WERI-Rb-1 (cell line): ENCODE data around the gene ZNF117.
"Not testable (repeated sequence)": the region's sequence is repeated elsewhere in the genome, so short reads cannot be mapped to it uniquely, and the experiment has no call there.

ENCODE experiments used
- DNase-seq: peaks from one replicate; pipeline ENCODE4 v3.0.0-alpha.2; 2020
- H3K27ac ChIP-seq: fragments of 250-450 bp; sonication (Bioruptor Pico); 2 replicates; pipeline ENCODE4 v1.5.1; 2020; ENCODE audit warnings: mild to moderate bottlenecking, moderate library complexity
- H3K27me3 ChIP-seq: fragments of 250-450 bp; sonication (Bioruptor Pico); 2 replicates; pipeline ENCODE4 v1.5.1; 2021; ENCODE audit warnings: mild to moderate bottlenecking, low read depth, moderate library complexity; ENCODE audit not compliant: insufficient read depth, severe bottlenecking
- H3K36me3 ChIP-seq: fragments of 250-450 bp; sonication (Bioruptor Pico); 2 replicates; pipeline ENCODE4 v1.5.1; 2020; ENCODE audit warnings: mild to moderate bottlenecking, moderate library complexity
- H3K4me3 ChIP-seq: 2 replicates; pipeline ENCODE4 v1.5.1; 2011; ENCODE audit warnings: low read depth, mild to moderate bottlenecking, control low read depth, low read length
- H3K9me3 ChIP-seq: fragments of 250-450 bp; sonication (Bioruptor Pico); 2 replicates; pipeline ENCODE4 v1.5.1; 2021; ENCODE audit warnings: mild to moderate bottlenecking, moderate library complexity; ENCODE audit not compliant: severe bottlenecking
- TF ChIP-seq, protein P1 (sequence below): IDR thresholded peaks from 2 replicates; pipeline ENCODE4 v1.5.1; 2011; ENCODE audit warnings: low read depth, mild to moderate bottlenecking, control low read depth, inconsistent platforms, low read length

ZNF117 gene

DNA sequence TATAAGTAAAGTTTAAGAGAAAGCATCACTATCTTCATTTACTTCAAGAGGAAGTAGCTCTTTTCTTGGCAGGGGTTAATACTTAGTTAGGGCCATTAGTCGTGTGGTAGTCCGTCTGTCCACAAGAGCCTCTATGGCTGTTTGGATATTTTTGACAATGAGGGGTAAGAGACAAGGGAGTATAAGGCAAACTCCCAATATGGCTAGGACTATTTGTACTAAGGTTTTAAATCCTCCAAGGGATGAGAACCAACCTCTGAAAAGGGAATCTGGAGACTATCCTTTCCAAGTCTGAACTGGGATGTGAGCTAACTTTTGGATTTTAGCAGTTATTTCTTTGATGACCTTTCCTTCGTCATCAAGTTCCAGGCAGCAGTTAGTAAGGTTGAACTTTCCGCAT, at the start of gene ZNF117:
TSS of gene ZNF117 (minus strand) at position 101 of the 400 bp plus-strand sequence.
- TF ChIP-seq, protein P1, sequence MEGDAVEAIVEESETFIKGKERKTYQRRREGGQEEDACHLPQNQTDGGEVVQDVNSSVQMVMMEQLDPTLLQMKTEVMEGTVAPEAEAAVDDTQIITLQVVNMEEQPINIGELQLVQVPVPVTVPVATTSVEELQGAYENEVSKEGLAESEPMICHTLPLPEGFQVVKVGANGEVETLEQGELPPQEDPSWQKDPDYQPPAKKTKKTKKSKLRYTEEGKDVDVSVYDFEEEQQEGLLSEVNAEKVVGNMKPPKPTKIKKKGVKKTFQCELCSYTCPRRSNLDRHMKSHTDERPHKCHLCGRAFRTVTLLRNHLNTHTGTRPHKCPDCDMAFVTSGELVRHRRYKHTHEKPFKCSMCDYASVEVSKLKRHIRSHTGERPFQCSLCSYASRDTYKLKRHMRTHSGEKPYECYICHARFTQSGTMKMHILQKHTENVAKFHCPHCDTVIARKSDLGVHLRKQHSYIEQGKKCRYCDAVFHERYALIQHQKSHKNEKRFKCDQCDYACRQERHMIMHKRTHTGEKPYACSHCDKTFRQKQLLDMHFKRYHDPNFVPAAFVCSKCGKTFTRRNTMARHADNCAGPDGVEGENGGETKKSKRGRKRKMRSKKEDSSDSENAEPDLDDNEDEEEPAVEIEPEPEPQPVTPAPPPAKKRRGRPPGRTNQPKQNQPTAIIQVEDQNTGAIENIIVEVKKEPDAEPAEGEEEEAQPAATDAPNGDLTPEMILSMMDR, result no peak
- peaks cover 2% of the 10 kb centered on the region for H3K9me3 ChIP-seq
- H3K36me3 ChIP-seq, result no peaks in the 10 kb centered on the region; the same call in 1 of the 2 replicates

DNA sequence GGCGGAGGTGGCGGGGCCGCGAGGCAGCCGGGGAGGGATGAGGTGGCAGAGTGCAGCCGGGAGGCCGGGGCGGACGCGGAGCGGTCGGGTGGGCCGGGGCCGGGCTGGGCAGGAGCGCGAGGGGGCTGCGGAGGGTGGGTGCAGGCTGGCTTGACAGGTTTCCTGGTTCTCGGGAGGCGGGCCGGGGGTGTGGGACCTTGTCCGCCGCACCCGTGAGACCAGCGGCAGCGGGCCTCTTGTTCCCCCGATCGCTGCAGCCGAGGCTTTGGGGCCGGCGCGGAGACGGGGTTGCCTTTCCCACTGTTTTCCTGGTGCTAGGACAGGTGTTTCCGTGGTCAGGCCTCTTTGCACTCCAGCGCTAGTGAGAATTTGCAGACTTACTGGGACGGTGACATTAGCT, 47.9 kb upstream of the ZNF117 start:
- not testable (repeated sequence) for H3K27me3 ChIP-seq, H3K9me3 ChIP-seq, H3K36me3 ChIP-seq
- peak; percentile 42 for DNase-seq
- peak overlapping the region; percentile 54; the same call in 1 of the 2 replicates for H3K27ac ChIP-seq
- peak overlapping the region; percentile 46 for H3K4me3 ChIP-seq

More for the DNA sequence above, at the start of gene ZNF117:
- Histone ChIP-seq H3K27ac (no peak within 1 kb of the TSS), H3K4me3 (no peak within 1 kb of the TSS), H3K27me3 (no peaks in the 10 kb centered on the region)
- no peak for DNase-seq

DNA sequence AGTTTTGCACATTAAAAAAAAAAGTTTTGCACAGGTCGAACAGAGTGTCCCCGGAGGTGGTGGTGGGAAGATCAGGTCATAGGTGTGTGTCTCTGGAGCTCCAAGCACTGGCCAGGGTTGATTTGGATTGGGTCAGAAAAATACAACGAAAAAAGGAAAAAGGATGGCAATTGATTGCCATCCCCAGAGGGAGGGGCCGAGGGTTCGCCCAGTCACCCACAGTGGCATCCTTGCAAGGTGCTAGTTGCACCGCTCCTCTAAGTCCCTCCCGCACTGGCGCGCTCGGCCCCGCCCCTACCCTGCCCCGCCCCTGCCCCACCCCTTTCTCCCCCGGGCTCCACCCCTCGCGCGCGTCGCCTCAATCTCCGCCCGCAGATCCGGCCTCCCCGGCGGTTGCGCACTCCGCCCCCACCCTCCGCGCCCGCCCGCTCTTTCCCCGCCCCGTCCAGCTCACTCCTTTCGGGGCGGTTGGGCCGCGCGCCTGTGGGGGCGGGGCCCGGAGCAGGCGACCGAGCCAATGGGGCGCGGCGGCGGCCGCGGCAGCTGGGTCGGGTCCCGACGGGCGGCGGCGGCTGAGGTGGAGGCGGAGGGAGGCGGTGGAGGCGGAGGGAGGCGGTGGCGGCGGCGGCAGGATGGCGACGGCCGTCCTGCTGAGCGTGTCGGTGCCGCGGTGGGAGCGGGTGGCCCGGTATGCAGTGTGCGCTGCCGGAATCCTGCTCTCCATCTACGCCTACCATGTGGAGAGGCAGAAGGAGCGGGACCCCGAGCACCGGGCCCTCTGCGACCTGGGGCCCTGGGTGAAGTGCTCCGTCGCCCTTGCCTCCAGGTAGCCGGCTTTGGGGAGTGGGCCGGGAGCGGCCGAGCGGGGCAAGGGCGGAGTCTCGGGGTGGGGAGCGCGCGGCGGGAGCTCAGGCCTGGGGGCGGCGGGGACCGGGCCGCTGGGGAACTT, 47.2 kb upstream of the ZNF117 start:
- H3K27ac ChIP-seq, result peak overlapping the region; percentile 87
- TF ChIP-seq, protein P1, result 0 out of 2 replicates have a peak, but pooled peaks have one; percentile 12
- no peaks in the 10 kb centered on the region for H3K9me3 ChIP-seq
- DNase-seq, result peak; percentile 93
- peak overlapping the region; percentile 72 for H3K4me3 ChIP-seq
- no peaks in the 10 kb centered on the region for H3K27me3 ChIP-seq
- no peaks in the 10 kb centered on the region for H3K36me3 ChIP-seq

DNA sequence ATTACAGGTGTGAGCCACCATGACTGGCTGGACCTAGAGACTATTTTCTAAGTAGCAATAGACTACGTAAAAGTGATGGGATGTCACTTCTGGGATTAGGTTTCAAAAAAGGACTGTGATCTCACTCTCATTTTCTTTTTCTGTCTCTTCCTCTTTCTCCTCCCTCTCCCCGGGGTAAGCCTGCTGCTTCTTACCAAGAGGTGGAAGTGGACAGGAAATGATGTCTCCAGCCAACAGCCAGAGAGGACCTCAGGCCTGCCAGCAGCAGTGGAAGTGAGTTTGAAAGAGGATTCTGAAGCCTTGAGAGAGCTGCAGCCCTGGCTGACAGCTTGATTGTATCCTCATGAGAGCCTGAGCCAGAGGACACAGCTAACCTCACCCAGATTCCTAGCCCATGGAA, 45.7 kb upstream of the ZNF117 start:
- not testable (repeated sequence) for H3K4me3 ChIP-seq, H3K27me3 ChIP-seq, DNase-seq, H3K9me3 ChIP-seq, H3K36me3 ChIP-seq, H3K27ac ChIP-seq

DNA sequence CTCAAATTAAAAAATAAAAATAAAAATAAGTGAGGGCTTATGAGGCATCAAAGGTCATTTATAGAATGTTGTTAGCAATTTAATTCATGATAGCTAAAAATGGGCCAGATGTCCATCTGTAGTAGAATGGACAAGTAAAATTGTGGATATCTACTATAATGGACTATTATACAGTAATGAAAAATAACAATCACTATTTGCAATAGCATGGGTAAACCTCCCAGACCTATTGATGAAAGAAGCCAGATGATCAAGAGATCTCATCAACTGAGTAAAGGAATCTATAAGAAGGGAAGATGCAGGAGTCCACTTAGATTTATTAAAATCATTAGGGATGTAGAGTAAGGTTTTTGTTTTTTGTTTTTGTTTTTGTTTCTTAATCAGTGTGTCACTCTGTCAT, 44.6 kb upstream of the ZNF117 start:
- H3K27ac ChIP-seq, DNase-seq, H3K4me3 ChIP-seq, H3K36me3 ChIP-seq, H3K9me3 ChIP-seq, H3K27me3 ChIP-seq: not testable (repeated sequence)

DNA sequence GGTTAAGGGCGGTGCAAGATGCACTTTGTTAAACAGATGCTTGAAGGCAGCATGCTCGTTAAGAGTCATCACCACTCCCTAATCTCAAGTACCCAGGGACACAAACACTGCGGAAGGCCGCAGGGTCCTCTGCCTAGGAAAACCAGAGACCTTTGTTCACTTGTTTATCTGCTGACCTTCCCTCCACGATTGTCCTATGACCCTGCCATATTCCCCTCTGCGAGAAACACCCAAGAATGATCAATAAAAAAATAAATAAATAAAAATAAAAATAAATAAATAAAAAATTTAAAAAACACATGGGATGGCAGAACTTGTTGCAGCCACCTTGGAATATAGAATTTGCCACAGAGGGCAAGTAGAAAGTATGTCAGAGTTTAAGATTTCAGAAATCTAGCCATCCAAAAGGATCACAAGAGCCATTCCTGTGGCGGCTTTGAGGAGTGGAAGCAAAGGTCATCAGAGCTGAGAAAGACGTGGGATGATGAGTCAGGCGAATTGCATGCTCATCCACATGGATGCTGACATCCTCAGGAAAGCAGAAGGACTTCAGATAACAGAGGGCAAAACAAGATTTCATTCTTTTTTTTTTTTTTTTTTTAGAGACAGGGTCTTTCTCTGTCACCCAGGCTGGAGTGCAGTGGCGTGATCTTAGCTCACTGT, 43.4 kb upstream of the ZNF117 start:
- H3K27ac ChIP-seq, H3K36me3 ChIP-seq, H3K27me3 ChIP-seq, DNase-seq, H3K4me3 ChIP-seq, H3K9me3 ChIP-seq: not testable (repeated sequence)

DNA sequence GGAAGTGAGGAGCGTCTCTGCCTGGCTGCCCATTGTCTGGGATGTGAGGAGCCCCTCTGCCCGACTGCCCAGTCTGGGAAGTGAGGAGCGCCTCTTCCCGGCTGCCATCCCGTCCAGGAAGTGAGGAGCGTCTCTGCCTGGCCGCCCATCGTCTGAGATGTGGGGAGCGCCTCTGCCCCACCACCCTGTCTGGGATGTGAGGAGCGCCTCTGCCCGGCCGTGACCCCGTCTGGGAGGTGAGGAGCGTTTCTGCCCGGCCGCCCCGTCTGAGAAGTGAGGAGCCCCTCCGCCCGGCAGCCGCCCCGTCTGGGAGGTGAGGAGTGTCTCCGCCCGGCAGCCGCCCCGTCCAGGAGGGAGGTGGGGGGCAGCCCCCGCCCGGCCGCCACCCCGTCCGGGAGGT, 42.6 kb upstream of the ZNF117 start:
- not testable (repeated sequence) for H3K27ac ChIP-seq, DNase-seq, H3K27me3 ChIP-seq, H3K36me3 ChIP-seq, H3K9me3 ChIP-seq, H3K4me3 ChIP-seq

DNA sequence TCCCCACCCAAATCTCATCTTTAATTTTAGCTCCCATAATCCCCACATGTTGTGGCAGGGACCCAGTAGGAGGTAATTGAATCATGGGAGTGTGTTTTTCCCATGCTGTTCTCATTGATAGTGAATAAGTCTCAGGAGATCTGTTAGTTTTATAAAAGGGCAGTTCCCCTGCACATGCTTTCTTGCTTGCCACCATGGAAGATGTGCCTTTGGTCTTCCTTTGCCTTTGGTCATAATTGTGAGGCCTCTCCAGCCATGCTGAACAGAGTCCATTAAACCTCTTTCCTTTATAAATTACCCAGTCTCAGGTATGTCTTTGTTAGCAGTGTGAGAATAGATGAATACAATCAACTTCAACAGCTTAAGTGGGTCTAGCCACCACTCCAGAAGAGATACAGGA, 34.2 kb upstream of the ZNF117 start:
- H3K27ac ChIP-seq, H3K27me3 ChIP-seq, H3K36me3 ChIP-seq, DNase-seq, H3K4me3 ChIP-seq, H3K9me3 ChIP-seq: not testable (repeated sequence)

DNA sequence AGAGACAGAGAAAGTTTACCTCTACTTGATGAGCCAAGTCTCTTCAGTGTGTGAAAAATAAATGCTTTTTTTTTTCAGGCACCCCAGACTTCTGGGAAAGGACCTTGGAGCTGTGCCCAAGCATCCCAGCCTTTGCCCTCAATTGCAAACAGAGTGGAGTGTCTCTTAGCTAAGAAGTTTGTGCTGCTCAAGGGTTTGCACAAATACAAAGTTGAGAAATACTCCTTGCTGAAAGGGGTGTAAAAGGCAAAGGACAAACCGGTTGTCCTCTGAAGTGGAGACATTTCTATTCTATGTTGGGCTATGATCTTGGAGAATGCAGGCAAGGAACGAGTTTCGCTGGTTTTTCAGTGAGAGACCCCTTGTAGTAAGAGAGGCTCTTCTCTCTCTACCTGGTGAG, 30.1 kb upstream of the ZNF117 start:
- H3K9me3 ChIP-seq, H3K36me3 ChIP-seq, H3K4me3 ChIP-seq, DNase-seq, H3K27ac ChIP-seq, H3K27me3 ChIP-seq: not testable (repeated sequence)

DNA sequence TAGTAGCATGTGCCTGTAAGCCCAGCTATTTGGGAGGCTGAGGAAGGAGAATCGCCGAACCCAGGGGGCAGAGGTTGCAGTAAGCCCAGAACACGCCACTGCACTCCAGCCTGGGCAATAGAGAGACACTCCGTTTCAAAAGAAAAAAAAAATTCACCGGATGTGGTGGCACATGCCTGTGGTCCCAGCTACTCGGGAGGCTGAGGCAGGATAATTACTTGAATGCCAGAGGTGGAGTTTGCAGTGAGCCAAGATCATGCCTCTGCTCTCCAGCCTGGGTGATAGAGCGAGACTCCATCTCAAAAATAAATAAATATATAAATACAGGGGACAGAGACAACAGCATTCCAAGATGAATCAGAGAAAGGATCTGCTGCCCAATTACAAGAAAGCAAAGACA, 19.0 kb upstream of the ZNF117 start:
- H3K9me3 ChIP-seq, H3K27me3 ChIP-seq, H3K27ac ChIP-seq, H3K4me3 ChIP-seq, H3K36me3 ChIP-seq, DNase-seq: not testable (repeated sequence)

DNA sequence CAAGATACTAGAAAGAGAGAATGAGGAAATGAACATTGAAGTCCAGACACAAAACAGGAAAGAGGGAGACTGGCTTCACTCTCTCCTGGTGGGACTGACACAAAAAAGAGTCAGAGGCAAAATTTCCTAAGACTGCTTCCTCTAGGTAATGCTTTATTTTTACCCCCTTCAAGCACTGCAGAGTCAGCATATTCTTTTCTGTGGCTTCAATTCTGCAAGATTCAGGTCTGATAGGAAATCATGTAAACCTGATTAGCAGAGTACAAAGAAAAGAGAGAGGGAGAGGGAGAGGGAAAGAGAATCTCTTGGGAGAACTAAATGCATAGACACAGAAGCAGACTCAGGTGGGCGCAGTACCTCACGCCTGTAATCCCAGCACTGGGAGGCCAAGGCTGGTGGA, 18.6 kb upstream of the ZNF117 start:
- not testable (repeated sequence) for H3K36me3 ChIP-seq, H3K27ac ChIP-seq, H3K9me3 ChIP-seq, DNase-seq, H3K27me3 ChIP-seq, H3K4me3 ChIP-seq

DNA sequence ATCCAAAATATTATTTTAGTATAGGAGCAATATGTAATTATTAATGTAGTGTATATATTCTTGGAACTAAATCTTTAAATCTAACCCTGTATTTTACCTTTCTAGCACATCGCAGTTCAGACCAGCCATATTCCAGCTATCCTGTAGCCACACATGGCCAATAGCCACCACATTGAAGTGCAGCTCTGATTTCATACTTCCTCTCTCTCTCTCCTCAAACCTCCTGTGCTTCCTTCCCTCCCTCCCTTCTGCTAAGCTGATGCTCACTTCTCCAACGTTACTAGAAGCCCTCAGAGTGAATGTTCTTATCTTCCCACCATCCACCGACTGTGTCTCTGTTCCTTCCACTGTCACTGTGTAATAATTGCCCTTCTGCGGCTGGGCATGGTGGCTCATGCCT, 16.2 kb upstream of the ZNF117 start:
- Histone ChIP-seq H3K4me3 (peak overlapping the region; percentile 82; the same call in 1 of the 2 replicates), H3K27ac (peak overlapping the region; percentile 91)
- not testable (repeated sequence) for DNase-seq

More for the DNA sequence above, 16.2 kb upstream of the ZNF117 start:
- H3K27me3 ChIP-seq, H3K9me3 ChIP-seq: not testable (repeated sequence)
- peaks cover 15% of the 10 kb centered on the region for H3K36me3 ChIP-seq
